GM21515 (cell line): ENCODE measurements around the gene TPP2.

Experiments
- ATAC-seq: cut with Tn5 transposase; IDR thresholded peaks from one replicate; pipeline ENCODE4 v1.9.1; 2021; ENCODE audit not compliant: unreplicated experiment

The TPP2 gene

DNA sequence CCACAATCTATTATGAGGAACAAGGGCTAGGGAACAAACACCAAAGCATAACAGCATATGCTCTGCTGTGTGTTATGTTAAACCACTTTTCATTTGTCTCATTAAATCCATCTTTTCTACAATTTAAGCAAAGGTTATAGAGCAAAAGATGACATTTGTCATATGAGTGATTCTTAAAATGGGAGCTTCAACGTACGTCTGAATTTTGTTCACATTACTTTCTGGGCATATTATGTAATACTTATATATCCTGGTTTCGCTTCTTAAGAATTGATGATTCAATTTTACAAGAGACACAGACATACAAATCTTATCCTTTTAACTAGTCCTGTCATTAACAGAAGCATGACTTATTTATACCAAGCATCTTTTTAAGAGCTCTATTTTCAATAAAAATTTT is 3.3 kb upstream of the TPP2 start:
- ATAC-seq: no peak

DNA sequence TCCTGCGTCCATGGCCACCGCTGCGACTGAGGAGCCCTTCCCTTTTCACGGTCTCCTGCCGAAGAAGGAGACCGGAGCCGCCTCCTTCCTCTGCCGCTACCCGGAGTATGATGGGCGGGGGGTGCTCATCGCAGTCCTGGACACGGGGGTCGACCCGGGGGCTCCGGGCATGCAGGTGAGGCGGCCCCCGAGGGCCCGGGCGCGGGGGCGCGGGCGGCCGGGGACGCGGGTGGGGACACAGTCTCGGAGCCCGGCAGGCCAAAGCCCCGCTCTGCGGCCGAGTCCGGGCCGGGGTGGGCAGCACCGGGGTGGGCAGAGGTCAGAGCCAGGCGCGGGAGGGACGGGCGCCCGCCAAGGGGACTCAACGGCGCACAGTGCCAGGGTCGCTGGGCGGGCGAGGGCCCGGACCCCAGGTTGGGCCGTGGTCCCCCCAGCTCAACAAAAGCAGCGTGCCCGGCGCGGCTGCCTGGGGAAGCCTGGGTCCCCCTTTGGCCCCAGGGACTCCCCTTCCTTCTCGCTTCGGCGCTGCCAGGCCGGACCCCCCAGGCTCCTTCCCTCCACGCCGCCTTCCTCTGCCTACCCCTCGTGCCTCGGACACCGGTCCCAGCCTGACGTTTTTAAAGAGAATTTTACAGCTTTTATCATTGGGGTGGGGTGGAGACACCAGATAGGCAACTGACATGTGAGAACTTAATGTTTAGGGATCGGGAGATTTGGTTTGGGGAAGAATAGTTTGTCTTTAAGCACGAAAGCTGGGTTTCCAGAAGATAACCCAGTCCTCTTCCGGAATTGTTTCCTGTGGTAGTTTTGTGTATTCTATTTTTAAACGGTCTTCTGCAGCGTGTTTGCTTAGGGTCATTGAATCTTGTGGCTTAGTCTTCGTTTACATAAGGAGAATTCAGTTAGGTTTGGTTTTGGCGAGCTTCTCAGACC is 509 bp downstream of the TPP2 start:
- peak; percentile 34 for ATAC-seq

DNA sequence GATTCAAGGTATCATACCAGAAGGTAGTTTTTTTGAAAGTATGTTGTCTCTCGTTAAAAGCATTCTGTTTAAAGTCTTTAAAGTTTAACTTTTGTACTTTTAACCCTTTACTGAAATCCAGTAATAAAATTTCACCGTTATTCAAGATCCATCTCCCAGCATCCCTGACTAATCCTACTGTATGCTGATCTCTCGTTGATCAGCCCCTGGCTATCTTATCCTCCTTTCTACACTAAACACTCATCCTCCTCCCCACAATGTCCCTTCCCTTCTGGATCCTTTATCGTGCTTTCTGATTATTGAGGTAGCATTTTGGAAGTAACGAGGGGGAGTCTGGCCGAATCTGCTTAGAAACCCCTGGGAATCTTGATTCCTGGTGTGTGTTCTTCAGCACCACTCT is 1.3 kb downstream of the TPP2 start:
- no peak for ATAC-seq

DNA sequence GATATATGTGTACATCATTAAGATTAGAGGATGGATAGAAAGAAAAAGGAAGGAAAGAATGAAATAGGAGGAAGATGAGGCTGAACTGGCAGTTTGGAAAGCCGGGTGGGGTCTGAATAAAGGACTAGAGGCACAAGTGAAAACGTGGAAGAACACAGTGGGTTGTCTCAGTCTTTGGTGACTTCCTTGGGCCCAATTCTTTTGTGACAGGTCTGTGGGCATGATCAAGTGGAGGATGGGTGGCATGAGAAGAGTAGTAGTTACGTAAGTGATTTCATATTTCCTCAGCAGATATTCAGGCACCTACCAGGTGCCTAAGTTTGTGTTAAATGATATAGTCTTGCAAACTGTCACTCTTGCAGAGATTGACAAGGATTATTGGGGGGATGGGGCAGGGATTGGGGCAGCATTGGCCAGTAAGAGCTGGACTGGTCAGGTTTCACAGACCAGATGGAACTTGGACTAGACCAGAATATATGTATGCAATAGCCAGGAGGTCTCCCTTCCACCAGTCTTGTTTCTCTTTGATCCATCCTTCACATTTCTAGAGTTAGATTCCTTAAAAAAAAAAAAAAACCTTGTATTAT is 2.7 kb downstream of the TPP2 start:
- no peak for ATAC-seq

DNA sequence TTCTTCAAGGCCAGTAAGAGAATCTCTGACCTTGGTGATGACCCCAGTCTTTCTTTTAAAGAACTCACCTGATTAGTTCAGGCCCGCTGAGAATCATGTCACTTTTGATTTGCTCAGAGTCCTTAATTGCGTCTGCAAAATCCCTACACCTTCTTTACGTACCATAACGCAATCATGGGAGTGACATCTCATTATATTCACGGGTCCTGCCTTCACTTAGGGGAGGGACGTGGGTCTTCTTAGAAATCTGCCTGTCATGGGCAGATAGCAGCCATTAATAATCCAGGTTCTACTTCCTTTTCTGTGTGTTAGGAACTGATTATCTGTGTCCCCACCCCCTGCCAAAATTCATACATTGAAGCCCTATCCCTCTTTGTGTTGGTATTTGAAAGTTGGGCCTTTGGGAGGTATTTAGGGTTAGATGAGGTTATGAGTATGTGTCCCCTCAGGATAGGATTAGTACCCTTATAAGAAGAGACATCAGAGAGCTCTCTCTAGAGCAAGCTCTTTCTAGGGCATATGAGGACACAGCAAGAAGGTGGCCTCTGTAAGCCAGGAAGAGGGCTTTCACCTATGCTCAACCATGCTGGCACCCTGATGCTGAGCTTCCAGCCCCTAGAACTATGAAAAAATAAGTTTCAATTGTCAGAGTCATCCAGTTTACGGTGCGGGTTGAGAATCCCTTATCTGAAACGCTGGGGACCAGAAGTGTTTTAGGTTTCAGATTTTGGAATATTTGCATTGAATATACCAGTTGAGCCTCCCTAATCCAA is 9.9 kb downstream of the TPP2 start:
- ATAC-seq: no peak

DNA sequence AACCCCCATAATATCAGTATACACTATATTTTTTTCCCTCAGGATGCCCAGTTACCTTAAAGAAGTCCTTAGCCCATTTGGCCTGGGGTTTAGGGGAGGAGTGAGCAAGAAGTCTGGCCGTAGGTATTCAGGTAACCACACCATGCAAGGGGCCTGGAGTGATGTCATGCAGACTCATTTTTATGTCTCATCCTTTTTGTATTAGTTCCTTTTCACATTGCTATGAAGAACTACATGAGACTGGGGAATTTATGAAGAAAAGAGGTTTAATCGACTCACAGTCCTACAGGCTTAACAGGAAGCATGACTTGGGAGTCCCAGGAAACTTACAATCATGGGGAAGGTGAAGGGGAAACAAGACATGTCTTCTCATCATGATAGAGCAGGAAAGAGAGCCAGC is 12.2 kb downstream of the TPP2 start:
- no peak for ATAC-seq

DNA sequence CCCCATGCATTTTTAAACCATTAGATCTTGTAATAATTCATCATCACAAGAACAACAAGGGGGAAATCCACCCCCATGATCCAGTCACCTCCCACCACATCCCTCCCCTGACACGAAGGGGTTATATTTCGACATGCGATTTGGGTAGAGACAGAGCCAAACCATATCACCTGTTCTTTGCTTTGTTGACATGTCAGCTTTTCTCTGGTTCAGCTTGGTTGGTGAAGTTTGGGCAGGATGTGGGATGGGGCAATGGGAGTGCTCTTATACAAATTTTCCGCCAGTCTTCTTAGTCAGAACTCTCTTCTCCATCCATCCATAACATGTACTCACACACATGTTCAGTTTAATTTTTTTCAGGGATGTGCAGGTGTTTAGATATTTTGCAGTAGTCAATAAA is 12.9 kb downstream of the TPP2 start:
- ATAC-seq: no peak

DNA sequence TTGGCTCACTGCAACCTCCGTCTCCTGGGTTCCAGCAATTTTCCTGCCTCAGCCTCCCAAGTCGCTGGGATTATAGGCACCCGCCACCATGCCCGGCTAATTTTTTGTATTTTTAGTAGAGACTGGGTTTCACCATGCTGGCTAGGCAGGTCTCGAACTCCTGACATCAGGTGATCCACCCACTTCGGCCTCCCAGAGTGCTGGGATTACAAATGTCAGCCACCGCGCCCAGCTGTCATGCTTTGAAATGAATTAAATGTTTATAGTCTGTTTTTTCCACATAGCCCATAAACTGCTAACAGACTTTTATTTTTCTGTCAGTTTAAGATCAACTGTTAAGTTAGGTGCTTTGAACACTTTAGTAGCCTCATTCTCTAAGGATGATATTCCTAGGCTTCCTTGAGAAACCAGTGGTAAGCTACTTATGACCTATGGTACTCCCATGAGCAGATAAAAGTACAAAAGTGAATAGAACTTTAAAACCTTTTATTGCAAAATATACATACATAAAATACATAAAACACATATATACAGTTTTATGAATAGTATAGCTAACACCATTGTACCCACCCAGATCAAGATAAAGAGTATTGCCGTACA is 13.6 kb downstream of the TPP2 start:
- no peak for ATAC-seq

DNA sequence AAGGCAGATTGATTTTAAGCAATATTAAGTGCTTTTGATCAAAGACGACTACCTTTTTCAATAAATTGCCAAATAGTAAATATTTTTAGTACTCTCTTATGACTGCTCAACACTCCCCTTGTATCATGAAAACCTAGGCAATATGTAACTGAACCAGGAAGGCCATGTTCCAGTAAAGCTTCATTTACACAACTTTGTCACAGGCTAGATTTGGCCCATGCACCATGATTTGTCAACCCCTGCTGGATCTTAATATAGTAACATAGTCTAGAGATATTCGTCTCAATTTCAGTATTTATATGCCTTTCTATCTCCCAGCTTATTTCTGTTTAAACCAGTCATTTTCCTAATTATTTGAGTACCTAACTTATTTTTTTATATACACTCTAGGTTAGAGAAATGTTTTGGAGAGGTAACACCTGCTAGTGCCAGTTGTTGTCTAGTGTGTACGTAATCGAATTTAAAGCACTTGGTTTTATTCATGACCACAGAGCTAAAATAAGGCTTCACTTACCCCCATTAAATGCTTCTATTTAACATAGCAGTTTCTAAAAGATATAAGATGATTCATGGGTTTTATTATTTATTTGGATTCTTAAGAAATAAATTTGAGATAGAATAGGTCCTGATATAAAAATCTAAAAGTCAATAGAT is 21.0 kb downstream of the TPP2 start:
- ATAC-seq: no peak

DNA sequence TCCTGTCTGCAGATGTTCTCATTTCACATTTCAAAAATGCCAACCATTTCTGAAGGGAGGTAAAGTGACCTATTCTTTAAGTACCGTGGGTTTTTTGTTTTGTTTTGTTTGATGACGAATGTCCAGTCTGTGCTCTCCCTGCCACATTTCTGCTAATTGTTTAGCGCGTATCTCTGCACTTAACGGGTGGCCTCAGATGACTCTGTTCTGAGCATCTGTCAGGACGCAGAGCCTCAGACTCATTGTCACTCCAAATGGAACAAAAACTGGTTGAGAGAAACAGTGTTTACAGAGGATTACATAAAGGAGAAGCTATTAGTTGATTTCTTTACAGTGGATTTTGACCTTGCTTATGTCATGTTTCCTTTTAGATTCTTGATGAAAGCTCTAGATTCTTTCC is 23.7 kb downstream of the TPP2 start:
- no peak for ATAC-seq

DNA sequence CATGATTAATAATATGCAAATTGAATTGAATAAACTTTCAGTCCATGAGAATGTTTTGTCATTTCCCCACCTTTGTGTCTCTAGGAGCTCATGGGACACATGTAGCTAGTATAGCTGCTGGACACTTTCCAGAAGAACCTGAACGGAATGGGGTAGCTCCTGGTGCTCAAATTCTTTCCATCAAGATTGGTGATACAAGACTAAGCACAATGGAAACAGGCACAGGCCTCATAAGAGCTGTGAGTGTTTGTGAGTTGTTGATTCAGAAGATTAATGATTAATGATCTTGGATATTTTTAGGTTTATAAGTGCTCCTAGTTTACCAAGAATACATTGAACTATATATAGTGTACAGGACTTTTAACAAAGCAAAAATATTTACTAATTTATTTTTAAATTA is 30.1 kb downstream of the TPP2 start:
- ATAC-seq: no peak

DNA sequence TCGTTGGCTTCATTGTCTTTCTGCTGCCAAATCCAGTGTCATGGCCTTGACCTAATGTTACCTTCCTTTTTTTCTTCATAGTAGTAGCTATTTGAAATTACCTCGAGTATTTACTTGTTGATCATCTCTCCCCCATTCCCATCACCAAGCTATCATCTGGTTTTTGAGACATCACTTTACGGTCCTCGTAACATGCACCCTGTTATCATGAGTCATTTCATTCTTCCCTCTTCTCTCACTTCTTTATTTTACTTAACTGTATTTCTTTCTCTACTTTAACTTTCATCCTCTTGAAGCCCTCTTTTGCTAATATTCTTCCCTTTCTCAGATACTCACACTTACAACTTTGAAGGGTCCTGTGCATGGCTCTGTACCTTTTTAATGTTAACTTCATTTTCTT is 31.8 kb downstream of the TPP2 start:
- no peak for ATAC-seq

DNA sequence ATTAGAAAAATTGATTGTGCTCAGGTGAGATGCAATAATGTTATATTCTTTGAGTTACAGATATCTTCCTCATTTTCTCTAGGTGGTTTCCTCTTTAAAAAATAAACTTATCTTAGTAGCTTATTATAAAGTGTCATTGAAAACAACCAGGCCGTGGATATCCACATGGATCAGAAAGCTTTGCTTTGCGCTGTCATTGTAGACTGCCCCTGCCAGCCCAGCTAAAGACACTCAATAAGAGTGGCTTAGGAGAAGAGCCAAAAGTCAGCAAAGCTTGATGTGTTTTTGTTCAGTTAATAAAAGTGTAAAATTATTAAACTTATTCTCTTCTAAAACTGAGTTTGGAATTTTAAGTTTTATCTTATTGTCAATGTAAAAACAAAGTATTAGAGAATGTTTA is 34.4 kb downstream of the TPP2 start:
- no peak for ATAC-seq

DNA sequence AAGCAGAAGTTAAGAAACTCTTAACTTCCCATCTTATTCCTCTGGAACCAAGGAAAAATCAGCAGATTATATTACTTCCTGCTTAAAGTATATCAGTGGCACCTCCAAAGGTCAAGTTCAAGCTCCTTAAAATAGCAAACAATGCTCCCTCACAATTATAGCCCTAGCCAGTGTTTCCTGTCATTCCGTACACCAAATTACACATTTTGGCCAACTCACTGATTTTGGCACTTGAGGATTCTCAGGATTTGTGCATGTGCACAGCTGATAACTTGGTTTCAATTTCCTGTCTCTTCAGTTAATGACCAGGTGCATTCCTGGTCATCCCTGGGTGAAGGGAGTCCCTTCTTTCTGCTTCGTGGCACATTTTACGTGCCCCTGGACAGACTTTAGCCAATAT is 42.0 kb downstream of the TPP2 start:
- no peak for ATAC-seq

DNA sequence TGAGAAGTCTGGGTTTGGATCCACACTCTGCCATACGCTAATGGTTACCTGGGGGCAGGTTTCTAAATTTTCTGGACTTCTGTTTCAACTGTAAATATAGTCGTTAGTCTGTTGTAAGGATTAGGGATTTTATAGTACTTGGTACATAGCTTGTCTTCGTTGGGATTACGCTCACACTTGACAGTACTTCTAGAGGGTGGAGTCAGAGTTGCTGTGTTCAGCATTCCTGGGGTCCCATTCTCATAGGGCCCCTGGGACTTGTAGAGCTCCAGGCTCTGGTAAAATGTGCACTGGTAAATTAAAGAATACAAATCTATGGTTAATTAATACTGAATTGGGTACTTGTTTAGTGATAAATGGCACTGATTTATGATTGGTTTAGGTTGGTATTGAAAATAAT is 45.2 kb downstream of the TPP2 start:
- no peak for ATAC-seq

DNA sequence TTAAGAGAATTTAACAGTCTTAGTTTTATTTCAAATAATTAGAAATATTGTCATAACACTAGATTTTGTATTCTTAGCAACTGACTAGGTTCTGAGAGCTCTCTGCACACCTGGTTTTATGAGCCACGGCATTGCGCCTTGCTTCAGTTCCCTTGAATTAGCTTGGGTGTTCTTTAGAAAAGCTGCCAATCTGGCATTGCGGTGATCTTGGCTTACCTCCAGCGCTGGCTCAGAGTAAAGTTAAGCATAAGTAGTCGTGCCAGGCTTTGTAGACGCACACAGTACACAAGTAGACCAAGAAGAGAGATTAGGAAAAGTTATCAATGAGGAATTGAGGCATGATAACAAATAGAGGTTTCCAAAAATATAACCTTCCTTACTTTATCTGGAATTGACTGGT is 45.7 kb downstream of the TPP2 start:
- ATAC-seq: no peak

DNA sequence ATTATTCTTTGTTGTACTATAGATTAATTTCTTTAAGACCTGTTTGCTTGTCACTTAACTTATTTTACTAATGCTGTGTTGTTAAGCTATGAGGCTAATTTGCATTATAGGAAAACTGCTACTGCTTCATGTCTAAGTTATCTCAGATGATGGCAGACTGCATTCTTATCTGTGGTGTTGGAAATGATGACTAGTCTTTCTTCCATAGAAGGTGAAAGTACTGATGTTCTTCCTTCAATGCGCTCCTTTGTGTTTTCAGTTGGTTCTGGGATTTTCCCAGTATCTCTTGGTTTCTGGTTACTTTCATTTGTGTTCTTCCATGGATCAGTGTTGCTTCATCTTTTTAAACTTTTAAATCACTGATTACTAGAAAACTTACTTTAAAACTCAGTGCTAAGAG is 46.9 kb downstream of the TPP2 start:
- no peak for ATAC-seq

DNA sequence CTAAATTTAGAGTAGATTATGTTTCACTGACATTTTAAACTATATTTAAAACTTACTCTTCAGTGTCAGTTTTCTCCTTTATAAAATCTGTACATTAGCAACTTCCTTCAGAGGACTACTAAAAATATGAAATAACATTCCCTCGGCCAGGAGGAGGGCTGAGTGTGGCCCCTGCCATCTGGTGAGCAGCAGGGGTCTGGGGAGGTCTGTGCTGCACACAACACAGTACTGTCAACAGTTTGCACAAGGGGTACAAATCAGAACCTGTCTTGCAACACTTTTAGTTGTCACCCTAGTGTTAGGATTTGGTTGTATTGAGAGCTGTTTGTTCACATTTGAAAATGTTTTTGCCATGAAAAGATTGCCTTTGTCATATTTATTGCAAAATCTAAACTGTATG is 48.9 kb downstream of the TPP2 start:
- ATAC-seq: no peak

DNA sequence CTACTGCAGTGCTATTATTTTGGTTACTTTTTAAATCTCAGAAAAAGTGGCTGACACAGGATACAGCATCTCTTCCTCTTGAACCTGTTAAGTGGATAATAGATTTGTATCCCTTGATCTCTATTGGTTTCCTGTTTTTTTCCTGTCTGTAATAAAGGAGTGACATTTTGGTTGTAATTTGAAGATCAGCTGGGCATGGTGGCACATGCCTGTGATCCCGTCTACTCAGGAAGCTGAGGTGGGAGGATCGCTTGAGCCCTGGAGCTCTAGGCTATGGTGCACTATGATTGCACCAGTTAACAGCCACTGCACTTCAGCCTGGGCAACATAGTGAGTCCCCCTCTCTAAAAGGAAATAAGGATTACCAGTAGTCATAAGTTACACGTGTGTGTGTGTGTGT is 51.3 kb downstream of the TPP2 start:
- no peak for ATAC-seq

DNA sequence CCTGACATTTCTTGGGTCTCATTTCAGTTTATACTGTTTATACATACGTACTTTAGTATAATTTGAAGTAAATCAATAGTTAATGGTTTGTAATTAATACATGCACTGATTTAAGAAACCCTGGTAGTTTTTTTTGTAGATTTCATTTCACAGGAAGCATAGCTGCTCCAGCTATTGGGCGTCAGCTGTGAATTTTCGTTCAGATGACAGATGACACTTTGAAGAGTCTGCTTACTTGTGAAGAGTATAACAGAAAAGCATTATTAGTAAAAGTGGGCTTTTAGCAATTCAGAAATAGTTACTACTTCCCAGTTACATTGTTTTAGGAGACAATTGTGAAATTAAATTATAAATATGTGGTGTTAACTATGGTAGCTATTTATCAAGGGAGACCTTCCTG is 53.7 kb downstream of the TPP2 start:
- no peak for ATAC-seq

DNA sequence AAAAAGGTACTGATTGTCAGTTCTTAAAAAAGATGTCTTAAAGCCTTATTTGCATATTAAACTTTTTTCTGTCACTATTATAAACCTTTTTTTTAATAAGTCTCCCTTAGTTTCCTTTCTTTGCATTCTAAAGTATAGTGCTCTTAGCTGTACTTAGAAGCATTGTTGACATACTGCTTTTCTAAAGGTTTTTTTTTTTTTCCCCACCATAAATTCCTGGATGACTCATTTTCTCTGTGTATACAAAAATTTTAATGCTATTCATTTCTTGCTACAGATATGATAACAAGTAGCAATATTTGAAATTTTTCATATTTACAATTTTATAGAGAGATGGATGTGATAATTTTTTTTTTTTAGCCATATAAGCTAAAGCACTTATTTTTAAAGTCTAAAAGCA is 54.6 kb downstream of the TPP2 start:
- ATAC-seq: no peak
